Ovary (tissue), 1 donor: ENCODE results near the gene MANEA.

Source experiments
- EP300 ChIP-seq: sonication (generic); formaldehyde crosslinking; IDR thresholded peaks from one replicate; pipeline ENCODE4 v1.6.1; 2017; ENCODE audit warnings: antibody characterized with exemption
- POLR2A ChIP-seq: fragments of 450-650 bp; IDR thresholded peaks from one replicate; pipeline ENCODE4 v1.6.1; 2017; ENCODE audit warnings: antibody characterized with exemption, mild to moderate bottlenecking, moderate library complexity

DNA sequence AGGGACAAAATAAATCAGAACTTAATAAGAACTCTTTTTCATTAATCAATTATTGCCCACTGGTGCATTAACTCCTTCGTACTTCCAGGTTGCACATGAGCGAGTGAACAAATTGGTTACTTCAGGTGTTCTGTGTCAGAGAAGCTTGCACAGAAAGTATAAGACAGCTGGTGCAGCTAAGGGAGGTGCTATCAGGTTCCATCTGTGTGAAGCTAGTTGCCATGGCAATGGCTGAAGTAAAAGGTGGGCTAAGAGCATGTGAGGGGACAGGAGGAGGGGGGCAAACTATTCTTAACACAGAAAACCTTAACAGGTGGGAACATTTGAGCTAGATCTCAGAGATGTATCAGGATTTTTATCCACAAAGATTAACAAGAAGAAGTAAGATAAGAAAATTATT, 81.6 kb downstream of the MANEA start:
- no peak for TF ChIP-seq POLR2A
- no peak for TF ChIP-seq EP300
